Endodermal cell (in vitro differentiated cells): Measurements from ENCODE around the gene CDC20. TPM values are rescaled to one million over a fixed set of nuclear protein-coding genes. Genes with fewer than 3 reads are reported as not detected.

Experiments used
- DNase-seq: peaks from one replicate; pipeline ENCODE4 v3.0.0-alpha.2; 2017
- H3K27ac ChIP-seq: 2 replicates; pipeline ENCODE4 v1.5.1; 2013; ENCODE audit warnings: mild to moderate bottlenecking, low read depth, low read length, moderate library complexity
- H3K27me3 ChIP-seq: 2 replicates; pipeline ENCODE4 v1.6.1; 2013; ENCODE audit warnings: mild to moderate bottlenecking, low read length, moderate library complexity; ENCODE audit not compliant: insufficient read depth, control insufficient read depth, poor library complexity, severe bottlenecking
- H3K36me3 ChIP-seq: 2 replicates; pipeline ENCODE4 v1.7.0; 2013; ENCODE audit warnings: mild to moderate bottlenecking, low read length, moderate library complexity; ENCODE audit not compliant: control insufficient read depth, insufficient read depth
- H3K4me1 ChIP-seq: one replicate; pipeline ENCODE4 v1.7.0; 2013; ENCODE audit warnings: low read length; ENCODE audit not compliant: control insufficient read depth, insufficient read depth
- H3K4me3 ChIP-seq: 2 replicates; pipeline ENCODE4 v1.5.1; 2013; ENCODE audit warnings: mild to moderate bottlenecking, low read length, moderate library complexity
- H3K9ac ChIP-seq: 2 replicates; pipeline ENCODE4 v1.6.1; 2013; ENCODE audit warnings: mild to moderate bottlenecking, low read length, moderate library complexity; ENCODE audit not compliant: poor library complexity, severe bottlenecking; ENCODE audit errors: extremely low read depth
- H3K9me3 ChIP-seq: 2 replicates; pipeline ENCODE4 v1.6.1; 2013; ENCODE audit warnings: mild to moderate bottlenecking, low read length, moderate library complexity; ENCODE audit not compliant: control insufficient read depth
- H3K27ac Mint-ChIP-seq: 2 replicates; pipeline ENCODE4 v1.8.0; 2020; ENCODE audit warnings: mixed read lengths
- H3K27me3 Mint-ChIP-seq: 2 replicates; pipeline ENCODE4 v1.8.0; 2021; ENCODE audit warnings: mild to moderate bottlenecking, mixed read lengths; ENCODE audit not compliant: insufficient read depth
- H3K36me3 Mint-ChIP-seq: 2 replicates; pipeline ENCODE4 v1.8.0; 2020; ENCODE audit warnings: low read depth, mixed read lengths
- H3K4me1 Mint-ChIP-seq: 2 replicates; pipeline ENCODE4 v1.8.0; 2020; ENCODE audit warnings: mixed read lengths
- H3K4me3 Mint-ChIP-seq: 2 replicates; pipeline ENCODE4 v1.8.0; 2020; ENCODE audit warnings: mild to moderate bottlenecking, moderate library complexity, mixed read lengths
- H3K9me3 Mint-ChIP-seq: 2 replicates; pipeline ENCODE4 v1.8.0; 2020; ENCODE audit warnings: mild to moderate bottlenecking, mixed read lengths
- WGBS, 2 experiments: methylation state at CpG; one replicate each; pipeline versions ENCODE4 v1.1.5 to v1.1.7; 2013; ENCODE audit warnings: missing lambda C conversion rate in 2 of 2, mixed read lengths in 1 of 2; ENCODE audit not compliant: insufficient coverage in 1 of 2, insufficient read length in 1 of 2; 5-methylcytosine and 5-hydroxymethylcytosine counted together
- total RNA-seq, 2 donors: library from RNA; stranded (reverse); fragmentation: NEBNext Ultra II Directional in 1 of 2; extraction: Animal tissue kit (Norgen Biotek cat#: 25700) in 1 of 2; gene quantifications; 2 replicates in 1 of 2; 3 replicates in 1 of 2; pipeline ENCODE4 v1.2.1, GENCODE V29; 2021
- TF ChIP-seq, protein P1 (sequence below): fragments of 200-600 bp; sonication (generic); conservative IDR thresholded peaks from 2 replicates; pipeline ENCODE4 v1.5.0; 2021; ENCODE audit warnings: antibody characterized with exemption, mild to moderate bottlenecking

Gene CDC20
- total RNA-seq, 2 donors from 2014 or later, result 126 to 149 TPM

- Histone ChIP-seq H3K27ac (peak within 1 kb of the TSS; percentile 34), H3K36me3 (peaks cover 34% of the 10 kb centered on the region), H3K4me1 (peaks cover 3% of the 10 kb centered on the region), H3K9ac (peak within 1 kb of the TSS; percentile 79), H3K27me3 (no peaks in the 10 kb centered on the region), H3K9me3 (no peaks in the 10 kb centered on the region), H3K4me3 (peak within 1 kb of the TSS; percentile 99)
- Mint-ChIP-seq H3K27me3 (no peaks in the 10 kb centered on the region), H3K27ac (peak within 1 kb of the TSS; percentile 98), H3K4me3 (peak within 1 kb of the TSS; percentile 94), H3K36me3 (peaks cover 19% of the 10 kb centered on the region), H3K4me1 (peaks cover 16% of the 10 kb centered on the region), H3K9me3 (no peaks in the 10 kb centered on the region)
- DNase-seq, result peak; percentile 99
- TF ChIP-seq, protein P1, sequence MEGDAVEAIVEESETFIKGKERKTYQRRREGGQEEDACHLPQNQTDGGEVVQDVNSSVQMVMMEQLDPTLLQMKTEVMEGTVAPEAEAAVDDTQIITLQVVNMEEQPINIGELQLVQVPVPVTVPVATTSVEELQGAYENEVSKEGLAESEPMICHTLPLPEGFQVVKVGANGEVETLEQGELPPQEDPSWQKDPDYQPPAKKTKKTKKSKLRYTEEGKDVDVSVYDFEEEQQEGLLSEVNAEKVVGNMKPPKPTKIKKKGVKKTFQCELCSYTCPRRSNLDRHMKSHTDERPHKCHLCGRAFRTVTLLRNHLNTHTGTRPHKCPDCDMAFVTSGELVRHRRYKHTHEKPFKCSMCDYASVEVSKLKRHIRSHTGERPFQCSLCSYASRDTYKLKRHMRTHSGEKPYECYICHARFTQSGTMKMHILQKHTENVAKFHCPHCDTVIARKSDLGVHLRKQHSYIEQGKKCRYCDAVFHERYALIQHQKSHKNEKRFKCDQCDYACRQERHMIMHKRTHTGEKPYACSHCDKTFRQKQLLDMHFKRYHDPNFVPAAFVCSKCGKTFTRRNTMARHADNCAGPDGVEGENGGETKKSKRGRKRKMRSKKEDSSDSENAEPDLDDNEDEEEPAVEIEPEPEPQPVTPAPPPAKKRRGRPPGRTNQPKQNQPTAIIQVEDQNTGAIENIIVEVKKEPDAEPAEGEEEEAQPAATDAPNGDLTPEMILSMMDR, result no peak
- WGBS, 2 experiments, result 0% methylated on average over 45 to 65 of the region's 65 CpGs
Observed at GRCh38 chr1:43389326-43390313, 30.8 kb downstream of the CDC20 start, which contains the start of the genes MED8 and SZT2. Gene MED8, minus strand, starts transcription at chr1:43389800. Its CDS starts 36 bp downstream, at chr1:43389764. Gene SZT2, plus strand, starts transcription at chr1:43389899. Its CDS starts 70 bp downstream, at chr1:43389969.

DNA sequence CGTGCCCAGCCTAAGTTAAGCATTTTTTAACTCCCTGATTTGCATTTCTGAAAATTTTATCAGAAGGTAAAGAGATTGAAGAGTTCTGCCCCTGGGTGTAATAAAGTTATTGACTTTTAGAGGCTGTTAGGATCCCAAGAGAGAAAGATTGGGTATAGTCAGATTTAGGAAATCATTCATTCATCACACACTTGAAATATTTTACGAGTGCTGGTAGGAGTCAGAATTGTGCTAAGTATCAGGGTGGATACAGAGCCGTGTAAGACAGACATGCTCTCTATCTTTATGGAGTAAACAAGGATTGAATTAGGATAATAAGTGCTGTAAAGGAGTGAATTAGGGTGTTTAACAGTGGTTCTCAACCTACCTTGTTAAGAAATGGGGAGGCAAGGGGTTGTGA is 33.9 kb downstream of the CDC20 start:
- no peaks in the 10 kb centered on the region for H3K9me3 Mint-ChIP-seq
- Histone ChIP-seq H3K27ac (no peak overlapping the region), H3K27me3 (no peaks in the 10 kb centered on the region), H3K36me3 (peaks cover 20% of the 10 kb centered on the region), H3K9ac (no peak overlapping the region), H3K4me3 (no peak overlapping the region), H3K4me1 (peaks cover 3% of the 10 kb centered on the region), H3K9me3 (no peaks in the 10 kb centered on the region)
- TF ChIP-seq, protein P1, result no peak
- peaks cover 16% of the 10 kb centered on the region for H3K4me1 Mint-ChIP-seq
- H3K36me3 Mint-ChIP-seq, result peaks cover 13% of the 10 kb centered on the region
- DNase-seq, result no peak
- 92 to 100% methylated on average over 2 to 3 of the region's 3 CpGs for WGBS, 2 experiments
- H3K4me3 Mint-ChIP-seq, result no peak overlapping the region
- H3K27me3 Mint-ChIP-seq, result no peaks in the 10 kb centered on the region
- H3K27ac Mint-ChIP-seq, result no peak overlapping the region

DNA sequence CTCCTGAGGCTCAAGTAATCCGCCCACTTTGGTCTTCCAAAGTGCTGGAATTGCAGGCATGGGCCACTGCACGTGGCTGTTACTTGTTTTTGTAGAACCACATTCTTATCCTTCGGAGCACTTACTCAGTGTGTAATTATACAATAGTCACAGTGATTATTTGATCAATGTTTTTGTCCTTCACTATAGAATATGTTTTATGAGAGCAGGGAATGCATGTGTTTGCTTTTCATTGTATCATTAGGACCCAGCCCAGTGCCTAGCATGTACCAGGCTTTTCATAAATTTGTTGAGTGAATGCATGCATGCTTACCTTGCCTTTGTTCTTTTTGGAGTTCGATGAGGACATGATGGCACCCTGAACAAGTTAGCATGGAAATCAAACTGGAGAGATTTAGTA is 36.7 kb downstream of the CDC20 start:
- Mint-ChIP-seq H3K27ac (no peak overlapping the region), H3K9me3 (no peaks in the 10 kb centered on the region)

More for the DNA sequence above, 36.7 kb downstream of the CDC20 start:
- peaks cover 17% of the 10 kb centered on the region for H3K36me3 ChIP-seq
- no peaks in the 10 kb centered on the region for H3K4me1 ChIP-seq
- H3K9ac ChIP-seq, result no peak overlapping the region
- H3K36me3 Mint-ChIP-seq, result peaks cover 20% of the 10 kb centered on the region
- peaks cover 1% of the 10 kb centered on the region for H3K4me1 Mint-ChIP-seq
- DNase-seq, result no peak
- no peak overlapping the region for H3K4me3 ChIP-seq
- 92 to 93% methylated on average over 2 to 4 of the region's 4 CpGs for WGBS, 2 experiments
- no peak overlapping the region for H3K4me3 Mint-ChIP-seq
- TF ChIP-seq, protein P1, result no peak
- no peaks in the 10 kb centered on the region for H3K9me3 ChIP-seq
- H3K27me3 ChIP-seq, result no peaks in the 10 kb centered on the region
- no peak overlapping the region for H3K27ac ChIP-seq
- H3K27me3 Mint-ChIP-seq, result no peaks in the 10 kb centered on the region
